Fibroblast of lung (primary cell): ENCODE measurements around the gene CACNG7. TPM values are rescaled to one million over a fixed set of nuclear protein-coding genes. Genes with fewer than 3 reads are reported as not detected.

Source experiments
- DNase-seq, 2 donors: peaks; one replicate each; pipeline versions ENCODE4 v3.0.0 to v3.0.0-alpha.2; 2010; ENCODE audit warnings: low read depth in 2 of 2
- H2AFZ ChIP-seq: 2 replicates; pipeline ENCODE4 v1.5.1; 2012; ENCODE audit warnings: low read length, control low read depth, inconsistent platforms
- H3K27ac ChIP-seq: 2 replicates; pipeline ENCODE4 v1.5.1; 2011; ENCODE audit warnings: low read length, control low read depth; ENCODE audit not compliant: insufficient read depth
- H3K27me3 ChIP-seq: 2 replicates; pipeline ENCODE4 v1.5.1; 2011; ENCODE audit warnings: mild to moderate bottlenecking, low read length; ENCODE audit not compliant: control insufficient read depth, insufficient read depth
- H3K36me3 ChIP-seq: 2 replicates; pipeline ENCODE4 v1.5.1; 2011; ENCODE audit warnings: low read length; ENCODE audit not compliant: control insufficient read depth, insufficient read depth
- H3K4me1 ChIP-seq: 2 replicates; pipeline ENCODE4 v1.5.1; 2011; ENCODE audit warnings: low read length; ENCODE audit not compliant: control insufficient read depth, insufficient read depth; ENCODE audit errors: extremely low read depth
- H3K4me2 ChIP-seq: 2 replicates; pipeline ENCODE4 v1.5.1; 2011; ENCODE audit warnings: low read length, control low read depth; ENCODE audit not compliant: insufficient read depth; ENCODE audit errors: extremely low read depth
- H3K4me3 ChIP-seq, 4 experiments: fragments of 200-600 bp in 1 of 4; sonication (generic) in 1 of 4; replicated peaks in 1 of 4; 2 replicates each; pipeline ENCODE4 v1.5.1; 2011 to 2016; ENCODE audit warnings: low read length in 4 of 4, low read depth in 3 of 4, mild to moderate bottlenecking in 3 of 4, control low read depth in 2 of 4, inconsistent platforms in 1 of 4, mixed read lengths in 1 of 4; ENCODE audit not compliant: insufficient read depth in 1 of 4; ENCODE audit errors: control extremely low read depth in 1 of 4
- H3K79me2 ChIP-seq: 2 replicates; pipeline ENCODE4 v1.5.1; 2012; ENCODE audit warnings: mild to moderate bottlenecking, low read length, inconsistent platforms; ENCODE audit not compliant: control insufficient read depth, insufficient read depth
- H3K9ac ChIP-seq: 2 replicates; pipeline ENCODE4 v1.5.1; 2011; ENCODE audit warnings: mild to moderate bottlenecking, low read length, control low read depth; ENCODE audit not compliant: insufficient read depth
- H3K9me3 ChIP-seq: 2 replicates; pipeline ENCODE4 v1.5.1; 2012; ENCODE audit warnings: low read depth, low read length; ENCODE audit not compliant: control insufficient read depth, insufficient read depth
- H4K20me1 ChIP-seq: 2 replicates; pipeline ENCODE4 v1.5.1; 2011; ENCODE audit warnings: low read length; ENCODE audit not compliant: control insufficient read depth, insufficient read depth; ENCODE audit errors: extremely low read depth
- EZH2 ChIP-seq: IDR thresholded peaks from 2 replicates; pipeline ENCODE4 v1.5.1; 2012; ENCODE audit warnings: low read length, control low read depth, mild to moderate bottlenecking; ENCODE audit errors: missing control alignments
- polyA plus RNA-seq, 2 donors: library from polyadenylated mRNA; depleted of rRNA in 1 of 2; stranded (reverse) in 1 of 2; unstranded in 1 of 2; fragments of >200 nt; gene quantifications; 2 replicates each; pipeline ENCODE4 v1.2.1, GENCODE V29; 2011 to 2012; ENCODE audit warnings: missing spikeins in 1 of 2
- total RNA-seq: library from RNA; depleted of rRNA; stranded (reverse); fragments of >200 nt; gene quantifications from 2 replicates; pipeline ENCODE4 v1.2.1, GENCODE V29; 2014
- TF ChIP-seq, protein P1 (sequence below), 2 donors: IDR thresholded peaks in 1 of 2; conservative IDR thresholded peaks in 1 of 2; 1 replicate in 1 of 2; 2 replicates in 1 of 2; pipeline ENCODE4 v1.5.1; 2011 to 2012; ENCODE audit warnings: low read length in 2 of 2, control low read depth in 1 of 2, inconsistent platforms in 1 of 2, low read depth in 1 of 2, mild to moderate bottlenecking in 1 of 2

The CACNG7 gene
- total and polyA plus RNA-seq, 2 donors (not counting 1 experiment from before 2014, with no cell fraction given): 0.17 to 0.68 TPM

DNA sequence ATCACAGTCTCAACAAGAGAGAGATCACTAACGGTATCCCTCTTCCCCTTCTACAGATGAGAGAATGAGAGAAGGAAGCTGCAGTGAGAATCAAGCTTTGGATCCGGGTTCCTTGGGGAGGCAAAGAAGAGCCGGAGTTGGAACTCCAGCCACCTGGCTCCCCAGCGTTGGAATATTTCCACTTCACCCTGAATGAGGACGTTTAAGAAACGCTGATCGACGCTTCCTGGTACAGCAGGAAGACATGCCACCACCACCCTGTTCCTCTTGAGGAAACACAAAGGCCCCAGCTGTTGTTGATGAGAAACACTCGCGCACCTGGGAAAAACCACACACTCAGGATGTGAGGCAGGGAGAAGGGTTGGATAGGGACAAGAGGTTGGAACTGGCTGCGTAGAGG, 42.4 kb downstream of the CACNG7 start:
- no peak for DNase-seq

GRCh38 chr19:53951947-53952346, 42.9 kb downstream of the CACNG7 start:
- TF ChIP-seq EZH2: no peak
- TF ChIP-seq, protein P1, sequence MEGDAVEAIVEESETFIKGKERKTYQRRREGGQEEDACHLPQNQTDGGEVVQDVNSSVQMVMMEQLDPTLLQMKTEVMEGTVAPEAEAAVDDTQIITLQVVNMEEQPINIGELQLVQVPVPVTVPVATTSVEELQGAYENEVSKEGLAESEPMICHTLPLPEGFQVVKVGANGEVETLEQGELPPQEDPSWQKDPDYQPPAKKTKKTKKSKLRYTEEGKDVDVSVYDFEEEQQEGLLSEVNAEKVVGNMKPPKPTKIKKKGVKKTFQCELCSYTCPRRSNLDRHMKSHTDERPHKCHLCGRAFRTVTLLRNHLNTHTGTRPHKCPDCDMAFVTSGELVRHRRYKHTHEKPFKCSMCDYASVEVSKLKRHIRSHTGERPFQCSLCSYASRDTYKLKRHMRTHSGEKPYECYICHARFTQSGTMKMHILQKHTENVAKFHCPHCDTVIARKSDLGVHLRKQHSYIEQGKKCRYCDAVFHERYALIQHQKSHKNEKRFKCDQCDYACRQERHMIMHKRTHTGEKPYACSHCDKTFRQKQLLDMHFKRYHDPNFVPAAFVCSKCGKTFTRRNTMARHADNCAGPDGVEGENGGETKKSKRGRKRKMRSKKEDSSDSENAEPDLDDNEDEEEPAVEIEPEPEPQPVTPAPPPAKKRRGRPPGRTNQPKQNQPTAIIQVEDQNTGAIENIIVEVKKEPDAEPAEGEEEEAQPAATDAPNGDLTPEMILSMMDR (conservative IDR thresholded peaks at IDR 0.05 in 1 of 2, IDR thresholded peaks at IDR 0.05 in 1 of 2; ENCODE audit: low read depth in 1 of 2, low read length in 2 of 2): no peak
- Histone ChIP-seq H3K27ac (no peak overlapping the region), H3K4me2 (no peak overlapping the region), H3K27me3 (no peaks in the 10 kb centered on the region), H3K79me2 (no peaks in the 10 kb centered on the region), H4K20me1 (no peaks in the 10 kb centered on the region), H3K9ac (no peak overlapping the region), H3K9me3 (no peaks in the 10 kb centered on the region), H3K36me3 (no peaks in the 10 kb centered on the region), H2AFZ (no peak overlapping the region), H3K4me3 (no peak overlapping the region), H3K4me1 (no peaks in the 10 kb centered on the region)
- no peak for DNase-seq

More for the DNA sequence above, 42.4 kb downstream of the CACNG7 start:
- Histone ChIP-seq H3K9me3 (no peaks in the 10 kb centered on the region), H3K36me3 (no peaks in the 10 kb centered on the region), H3K27me3 (no peaks in the 10 kb centered on the region), H4K20me1 (no peaks in the 10 kb centered on the region), H3K27ac (no peak overlapping the region), H2AFZ (no peak overlapping the region), H3K4me2 (no peak overlapping the region), H3K4me1 (no peaks in the 10 kb centered on the region), H3K9ac (no peak overlapping the region), H3K79me2 (no peaks in the 10 kb centered on the region), H3K4me3 (no peak overlapping the region)
- no peak for TF ChIP-seq EZH2
- TF ChIP-seq, protein P1 (conservative IDR thresholded peaks at IDR 0.05 in 1 of 2, IDR thresholded peaks at IDR 0.05 in 1 of 2; ENCODE audit: low read depth in 1 of 2, low read length in 2 of 2): no peak

- no peak overlapping the region for H3K9ac ChIP-seq
- peaks cover 7% of the 10 kb centered on the region for H3K27me3 ChIP-seq
- TF ChIP-seq, protein P1 (conservative IDR thresholded peaks at IDR 0.05 in 1 of 2, IDR thresholded peaks at IDR 0.05 in 1 of 2; ENCODE audit: low read depth in 1 of 2, low read length in 2 of 2): no peak
- no peaks in the 10 kb centered on the region for H3K4me1 ChIP-seq
- no peak overlapping the region for H3K27ac ChIP-seq
- no peak for DNase-seq
- no peak overlapping the region for H2AFZ ChIP-seq
- no peaks in the 10 kb centered on the region for H3K36me3 ChIP-seq
- H3K4me3 ChIP-seq: no peak overlapping the region
- H3K9me3 ChIP-seq: no peaks in the 10 kb centered on the region
- no peak overlapping the region for H3K4me2 ChIP-seq
- no peaks in the 10 kb centered on the region for H3K79me2 ChIP-seq
- H4K20me1 ChIP-seq: no peaks in the 10 kb centered on the region
Observed at GRCh38 chr19:53953383-53953782, 44.3 kb downstream of the CACNG7 start.
